Activated naive CD8-positive, alpha-beta T cell (primary cell): ENCODE data around the gene MYL12A.
"Not testable (repeated sequence)": the region's sequence is repeated elsewhere in the genome, so short reads cannot be mapped to it uniquely, and the experiment has no call there.

Experiments
- H3K27ac Mint-ChIP-seq: one replicate; pipeline ENCODE4 v1.8.0; 2021; ENCODE audit warnings: mixed read lengths
- H3K27me3 Mint-ChIP-seq: one replicate; pipeline ENCODE4 v1.8.0; 2021; ENCODE audit warnings: mixed read lengths
- H3K36me3 Mint-ChIP-seq: one replicate; pipeline ENCODE4 v1.8.0; 2021; ENCODE audit warnings: mixed read lengths
- H3K4me1 Mint-ChIP-seq: one replicate; pipeline ENCODE4 v1.8.0; 2021; ENCODE audit warnings: low read depth, mixed read lengths
- H3K4me3 Mint-ChIP-seq: one replicate; pipeline ENCODE4 v1.8.0; 2021; ENCODE audit warnings: mild to moderate bottlenecking, mixed read lengths
- H3K9me3 Mint-ChIP-seq: one replicate; pipeline ENCODE4 v1.8.0; 2021; ENCODE audit warnings: low read depth, mixed read lengths

MYL12A gene

GRCh38 chr18:3257627-3258120 lies 10.1 kb downstream of the MYL12A start:
- Mint-ChIP-seq H3K9me3 (no peaks in the 10 kb centered on the region), H3K27ac (peak overlapping the region; percentile 100), H3K4me3 (peak overlapping the region; percentile 36), H3K36me3 (peaks cover 30% of the 10 kb centered on the region), H3K27me3 (no peaks in the 10 kb centered on the region), H3K4me1 (peaks cover 81% of the 10 kb centered on the region)

- Mint-ChIP-seq H3K36me3 (peaks cover 8% of the 10 kb centered on the region), H3K4me3 (peak overlapping the region; percentile 98)
Observed at GRCh38 chr18:3260995-3261372, 13.4 kb downstream of the MYL12A start.

GRCh38 chr18:3261373-3262233 lies 14.0 kb downstream of the MYL12A start, which contains the start of gene MYL12B:
Gene MYL12B, plus strand, starts transcription at chr18:3262133. Its CDS starts 10,766 bp downstream, at chr18:3272899.
- Mint-ChIP-seq H3K4me1 (peaks cover 82% of the 10 kb centered on the region), H3K36me3 (peaks cover 8% of the 10 kb centered on the region), H3K27me3 (no peaks in the 10 kb centered on the region), H3K4me3 (peak within 1 kb of the TSS; percentile 98), H3K27ac (peak within 1 kb of the TSS; percentile 100), H3K9me3 (no peaks in the 10 kb centered on the region)

More at GRCh38 chr18:3260995-3261372, 13.4 kb downstream of the MYL12A start:
- Mint-ChIP-seq H3K9me3 (no peaks in the 10 kb centered on the region), H3K27me3 (no peaks in the 10 kb centered on the region), H3K4me1 (peaks cover 80% of the 10 kb centered on the region), H3K27ac (peak overlapping the region; percentile 100)

GRCh38 chr18:3262234-3263131 lies 14.9 kb downstream of the MYL12A start:
- H3K27ac Mint-ChIP-seq = peak overlapping the region; percentile 84
- H3K4me3 Mint-ChIP-seq = peak overlapping the region; percentile 98
- H3K36me3 Mint-ChIP-seq = peaks cover 5% of the 10 kb centered on the region
- H3K9me3 Mint-ChIP-seq = no peaks in the 10 kb centered on the region
- peaks cover 82% of the 10 kb centered on the region for H3K4me1 Mint-ChIP-seq
- no peaks in the 10 kb centered on the region for H3K27me3 Mint-ChIP-seq

- Mint-ChIP-seq H3K27ac (peak overlapping the region; percentile 84), H3K36me3 (peaks cover 2% of the 10 kb centered on the region), H3K4me1 (peaks cover 78% of the 10 kb centered on the region), H3K9me3 (no peaks in the 10 kb centered on the region), H3K4me3 (peak overlapping the region; percentile 94), H3K27me3 (no peaks in the 10 kb centered on the region)
Observed at GRCh38 chr18:3263132-3263700, 15.6 kb downstream of the MYL12A start.

GRCh38 chr18:3264362-3264761 lies 16.8 kb downstream of the MYL12A start:
- Mint-ChIP-seq H3K27ac (peak overlapping the region; percentile 76), H3K9me3 (no peaks in the 10 kb centered on the region), H3K4me1 (peaks cover 79% of the 10 kb centered on the region), H3K4me3 (peak overlapping the region; percentile 66), H3K36me3 (no peaks in the 10 kb centered on the region), H3K27me3 (no peaks in the 10 kb centered on the region)

GRCh38 chr18:3265564-3266033 lies 18.0 kb downstream of the MYL12A start:
- Mint-ChIP-seq H3K4me1 (peaks cover 79% of the 10 kb centered on the region), H3K36me3 (no peaks in the 10 kb centered on the region), H3K9me3 (no peaks in the 10 kb centered on the region), H3K4me3 (peak overlapping the region; percentile 45), H3K27ac (peak overlapping the region; percentile 72), H3K27me3 (no peaks in the 10 kb centered on the region)

- no peaks in the 10 kb centered on the region for H3K27me3 Mint-ChIP-seq
- H3K9me3 Mint-ChIP-seq = no peaks in the 10 kb centered on the region
Observed at GRCh38 chr18:3266062-3266608, 18.5 kb downstream of the MYL12A start.

GRCh38 chr18:3268306-3268705 lies 20.7 kb downstream of the MYL12A start:
- Mint-ChIP-seq H3K27ac (peak overlapping the region; percentile 80), H3K27me3 (no peaks in the 10 kb centered on the region), H3K4me3 (peak overlapping the region; percentile 11), H3K4me1 (peaks cover 92% of the 10 kb centered on the region), H3K36me3 (no peaks in the 10 kb centered on the region), H3K9me3 (no peaks in the 10 kb centered on the region)

More at GRCh38 chr18:3266062-3266608, 18.5 kb downstream of the MYL12A start:
- Mint-ChIP-seq H3K4me3 (peak overlapping the region; percentile 62), H3K36me3 (no peaks in the 10 kb centered on the region), H3K4me1 (peaks cover 79% of the 10 kb centered on the region), H3K27ac (peak overlapping the region; percentile 72)

GRCh38 chr18:3269241-3269913 lies 21.8 kb downstream of the MYL12A start:
- H3K4me1 Mint-ChIP-seq = peaks cover 84% of the 10 kb centered on the region
- no peaks in the 10 kb centered on the region for H3K36me3 Mint-ChIP-seq
- H3K9me3 Mint-ChIP-seq = no peaks in the 10 kb centered on the region
- H3K27me3 Mint-ChIP-seq = no peaks in the 10 kb centered on the region
- peak overlapping the region; percentile 52 for H3K4me3 Mint-ChIP-seq
- peak overlapping the region; percentile 80 for H3K27ac Mint-ChIP-seq

- Mint-ChIP-seq H3K4me3 (peak overlapping the region; percentile 52), H3K27me3 (no peaks in the 10 kb centered on the region), H3K36me3 (no peaks in the 10 kb centered on the region), H3K9me3 (no peaks in the 10 kb centered on the region), H3K4me1 (peaks cover 79% of the 10 kb centered on the region), H3K27ac (peak overlapping the region; percentile 80)
Observed at GRCh38 chr18:3269914-3270299, 22.3 kb downstream of the MYL12A start.

- H3K27ac Mint-ChIP-seq = peak overlapping the region; percentile 73
- no peak overlapping the region for H3K4me3 Mint-ChIP-seq
- no peaks in the 10 kb centered on the region for H3K27me3 Mint-ChIP-seq
- H3K9me3 Mint-ChIP-seq = no peaks in the 10 kb centered on the region
- peaks cover 7% of the 10 kb centered on the region for H3K36me3 Mint-ChIP-seq
- H3K4me1 Mint-ChIP-seq = peaks cover 51% of the 10 kb centered on the region
Observed at GRCh38 chr18:3273042-3273441, 25.4 kb downstream of the MYL12A start.

GRCh38 chr18:3277643-3278213 lies 30.1 kb downstream of the MYL12A start:
- H3K36me3 Mint-ChIP-seq = not testable (repeated sequence)

More at GRCh38 chr18:3277643-3278213, 30.1 kb downstream of the MYL12A start:
- H3K27me3 Mint-ChIP-seq, H3K4me1 Mint-ChIP-seq, H3K4me3 Mint-ChIP-seq, H3K9me3 Mint-ChIP-seq: not testable (repeated sequence)
- peak overlapping the region; percentile 70 for H3K27ac Mint-ChIP-seq
